HEK293T (cell line): Measurements from ENCODE around the gene CNTN5.

Experiments
- ARNT ChIP-seq: fragments of 450-650 bp; IDR thresholded peaks from 2 replicates; pipeline ENCODE4 v1.6.1; 2017; ENCODE audit warnings: mild to moderate bottlenecking
- FOXA1 ChIP-seq: fragments of 450-650 bp; IDR thresholded peaks from 2 replicates; pipeline ENCODE4 v1.6.1; 2016; ENCODE audit warnings: mild to moderate bottlenecking
- FOXK2 ChIP-seq: fragments of 450-650 bp; IDR thresholded peaks from 2 replicates; pipeline ENCODE4 v1.6.1; 2016; ENCODE audit warnings: mild to moderate bottlenecking
- FOXM1 ChIP-seq: fragments of 450-650 bp; IDR thresholded peaks from 2 replicates; pipeline ENCODE4 v1.6.1; 2017; ENCODE audit warnings: mild to moderate bottlenecking, borderline replicate concordance
- LEF1 ChIP-seq: fragments of 450-650 bp; IDR thresholded peaks from 2 replicates; pipeline ENCODE4 v1.6.1; 2017; ENCODE audit warnings: mild to moderate bottlenecking, borderline replicate concordance
- NFRKB ChIP-seq: fragments of 450-650 bp; IDR thresholded peaks from 2 replicates; pipeline ENCODE4 v1.6.1; 2016; ENCODE audit warnings: mild to moderate bottlenecking, moderate library complexity

DNA sequence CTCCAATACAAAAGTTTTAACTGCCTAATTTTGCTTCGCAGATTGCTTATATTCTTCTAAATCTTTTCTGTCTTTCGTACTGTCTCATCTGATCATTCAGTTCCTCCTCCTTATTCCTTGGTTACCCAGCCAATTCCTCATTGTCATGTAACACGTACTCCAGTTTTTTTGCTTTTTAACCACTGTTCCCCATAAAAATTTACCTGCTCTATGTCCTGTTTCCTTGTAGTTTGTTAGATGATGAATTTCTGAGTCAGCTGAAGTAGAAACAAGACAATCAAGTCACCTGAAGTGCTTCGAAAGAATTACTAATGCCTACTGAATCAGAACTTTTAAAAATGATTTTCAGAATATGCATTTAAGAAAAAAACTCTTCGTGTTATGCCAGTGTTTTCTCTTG is 150.6 kb downstream of the CNTN5 start:
- TF ChIP-seq NFRKB (no peak), FOXM1 (no peak), FOXA1 (no peak), LEF1 (no peak), FOXK2 (no peak), ARNT (no peak)
